ENCODE results near the gene HNMT.

GRCh38 chr2:137998503-137998902 lies 34.2 kb downstream of the HNMT start:
- TF ChIP-seq CTCF (IDR thresholded peaks at IDR 0.05; ENCODE audit: insufficient read depth, low read length) (no peak), REST (IDR thresholded peaks at IDR 0.05; ENCODE audit: insufficient replicate concordance, low read depth) (no peak), POLR2AphosphoS5 (IDR thresholded peaks at IDR 0.05; ENCODE audit: low read depth) (no peak)

All from HL-60 (cell line).